Ectodermal cell (in vitro differentiated cells): ENCODE measurements around the gene OR1S2. TPM values are rescaled to one million over a fixed set of nuclear protein-coding genes. Genes with fewer than 3 reads are reported as not detected.
"Not testable (repeated sequence)": the region's sequence is repeated elsewhere in the genome, so short reads cannot be mapped to it uniquely, and the experiment has no call there.

Experiments used
- H3K27ac ChIP-seq: 2 replicates; pipeline ENCODE4 v1.7.0; 2013; ENCODE audit warnings: mild to moderate bottlenecking, low read depth, low read length; ENCODE audit not compliant: insufficient read depth, poor library complexity, severe bottlenecking
- H3K27me3 ChIP-seq: 2 replicates; pipeline ENCODE4 v1.7.0; 2013; ENCODE audit warnings: mild to moderate bottlenecking, low read length; ENCODE audit not compliant: insufficient read depth, control insufficient read depth, poor library complexity, severe bottlenecking
- H3K36me3 ChIP-seq: one replicate; pipeline ENCODE4 v1.7.0; 2013; ENCODE audit warnings: low read length; ENCODE audit not compliant: control insufficient read depth, insufficient read depth
- H3K4me1 ChIP-seq: one replicate; pipeline ENCODE4 v1.7.0; 2013; ENCODE audit warnings: low read length; ENCODE audit not compliant: control insufficient read depth, insufficient read depth
- H3K4me3 ChIP-seq: 2 replicates; pipeline ENCODE4 v1.7.0; 2013; ENCODE audit warnings: low read depth, low read length, control low read depth; ENCODE audit not compliant: insufficient read depth
- H3K9me3 ChIP-seq: 2 replicates; pipeline ENCODE4 v1.7.0; 2013; ENCODE audit warnings: mild to moderate bottlenecking, low read length, moderate library complexity; ENCODE audit not compliant: control insufficient read depth
- WGBS, 2 experiments: methylation state at CpG; one replicate each; pipeline ENCODE4 v1.1.7; 2013; ENCODE audit warnings: missing lambda C conversion rate in 2 of 2; 5-methylcytosine and 5-hydroxymethylcytosine counted together
- polyA plus RNA-seq, 4 experiments: library from polyadenylated mRNA; stranded (reverse); fragments of 50-300 nt; gene quantifications; one replicate each; pipeline ENCODE4 v1.2.3, GENCODE V29; 2013

Gene OR1S2, protein sequence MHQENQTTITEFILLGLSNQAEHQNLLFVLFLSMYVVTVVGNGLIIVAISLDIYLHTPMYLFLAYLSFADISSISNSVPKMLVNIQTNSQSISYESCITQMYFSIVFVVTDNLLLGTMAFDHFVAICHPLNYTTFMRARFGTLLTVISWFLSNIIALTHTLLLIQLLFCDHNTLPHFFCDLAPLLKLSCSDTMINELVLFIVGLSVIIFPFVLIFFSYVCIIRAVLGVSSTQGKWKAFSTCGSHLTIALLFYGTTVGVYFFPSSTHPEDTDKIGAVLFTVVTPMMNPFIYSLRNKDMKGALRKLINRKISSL
- polyA plus RNA-seq (2013, experiment 1 of 4): not detected
- not detected for polyA plus RNA-seq (2013, experiment 2 of 4)
- not detected for polyA plus RNA-seq (2013, experiment 3 of 4)
- not detected for polyA plus RNA-seq (2013, experiment 4 of 4)

GRCh38 chr11:58204042-58204441, at the start of gene OR1S2:
TSS of gene OR1S2 (minus strand) at chr11:58204142. CDS start at chr11:58204142, 0 bp downstream.
- Histone ChIP-seq H3K4me1 (no peaks in the 10 kb centered on the region), H3K4me3 (no peak within 1 kb of the TSS), H3K36me3 (no peaks in the 10 kb centered on the region), H3K27ac (no peak within 1 kb of the TSS), H3K27me3 (no peaks in the 10 kb centered on the region), H3K9me3 (no peaks in the 10 kb centered on the region)

DNA sequence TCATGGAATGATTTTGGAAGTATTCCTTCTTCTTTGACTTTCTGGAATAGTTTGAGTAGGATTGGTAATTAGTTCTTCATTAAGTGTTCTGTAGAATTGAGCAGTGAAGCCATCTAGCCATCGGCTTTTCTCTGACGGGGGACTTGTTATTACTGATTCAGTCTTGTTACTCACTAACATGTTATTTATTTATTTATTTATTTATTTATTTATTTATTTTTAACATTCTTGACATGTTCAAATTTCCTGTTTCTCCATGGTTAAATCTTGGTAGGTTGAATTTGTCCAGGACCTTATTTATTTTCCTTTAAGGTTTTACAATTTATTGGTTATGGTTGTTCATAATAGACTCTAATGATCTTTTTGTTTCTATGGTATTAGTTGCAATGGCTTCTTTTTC, 40.0 kb upstream of the OR1S2 start:
- H3K36me3 ChIP-seq: no peaks in the 10 kb centered on the region
- H3K4me1 ChIP-seq: no peaks in the 10 kb centered on the region
- no peaks in the 10 kb centered on the region for H3K9me3 ChIP-seq
- 100% methylated on average over 2 of the region's 2 CpGs; no CpG with 5 or more reads in 1 of the 2 experiments for WGBS, 2 experiments
- H3K27ac ChIP-seq: no peak overlapping the region
- H3K27me3 ChIP-seq: no peaks in the 10 kb centered on the region
- no peak overlapping the region for H3K4me3 ChIP-seq

- H3K4me1 ChIP-seq: no peaks in the 10 kb centered on the region
- 94 to 96% methylated on average over 32 of the region's 32 CpGs for WGBS, 2 experiments
- H3K27ac ChIP-seq: no peak overlapping the region
- H3K36me3 ChIP-seq: no peaks in the 10 kb centered on the region
- no peaks in the 10 kb centered on the region for H3K27me3 ChIP-seq
- H3K4me3 ChIP-seq: no peak overlapping the region
- no peaks in the 10 kb centered on the region for H3K9me3 ChIP-seq
Measured at GRCh38 chr11:58227956-58228615, 24.1 kb upstream of the OR1S2 start.

DNA sequence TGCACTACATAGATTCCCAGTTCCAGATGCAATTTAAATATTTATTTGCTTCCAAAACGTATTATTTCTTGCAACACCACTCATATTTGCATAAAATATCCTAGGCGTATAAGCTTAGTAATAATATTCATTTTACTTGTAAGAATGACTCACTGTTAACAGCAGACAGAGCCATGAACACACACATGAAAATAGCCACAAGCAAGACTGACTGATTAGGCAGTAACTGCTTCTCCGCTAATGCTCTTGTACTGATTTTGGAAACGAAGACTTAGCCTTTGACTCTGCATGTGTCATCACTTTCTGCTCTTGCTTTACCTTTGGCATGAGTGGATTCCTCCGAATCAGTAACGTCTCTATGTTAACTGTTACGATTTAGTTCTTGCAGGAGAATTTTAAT, 18.8 kb upstream of the OR1S2 start:
- H3K27me3 ChIP-seq: no peaks in the 10 kb centered on the region
- no peak overlapping the region for H3K27ac ChIP-seq
- H3K4me3 ChIP-seq: no peak overlapping the region
- no peaks in the 10 kb centered on the region for H3K4me1 ChIP-seq
- H3K36me3 ChIP-seq: no peaks in the 10 kb centered on the region
- H3K9me3 ChIP-seq: no peaks in the 10 kb centered on the region
- WGBS, 2 experiments: 84 to 90% methylated on average over 5 to 7 of the region's 7 CpGs

DNA sequence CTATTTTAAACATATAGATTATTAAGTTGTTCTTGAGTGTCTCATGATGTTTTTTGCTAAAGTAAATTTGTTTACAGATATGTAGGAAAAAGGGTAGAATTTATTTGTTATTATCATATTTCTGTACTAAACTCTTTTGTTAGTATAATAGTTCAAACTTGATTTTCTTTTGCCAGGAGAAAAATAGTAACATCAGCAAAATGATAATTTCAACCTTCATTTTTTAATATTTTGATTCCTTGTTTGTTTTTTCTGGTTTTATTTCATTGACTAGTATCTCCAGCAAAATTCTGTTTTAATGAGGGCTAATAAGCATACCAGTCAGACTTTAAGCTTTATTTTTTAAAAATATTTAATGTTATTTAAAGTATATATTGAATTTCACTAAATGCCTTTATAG, 12.5 kb upstream of the OR1S2 start:
- no peaks in the 10 kb centered on the region for H3K27me3 ChIP-seq
- H3K4me3 ChIP-seq: no peak overlapping the region
- no peaks in the 10 kb centered on the region for H3K9me3 ChIP-seq
- no peaks in the 10 kb centered on the region for H3K4me1 ChIP-seq
- no peaks in the 10 kb centered on the region for H3K36me3 ChIP-seq
- no peak overlapping the region for H3K27ac ChIP-seq

- WGBS, 2 experiments: 80 to 93% methylated on average over 2 of the region's 2 CpGs
- not testable (repeated sequence) for H3K27me3 ChIP-seq, H3K4me1 ChIP-seq, H3K4me3 ChIP-seq, H3K9me3 ChIP-seq, H3K27ac ChIP-seq, H3K36me3 ChIP-seq
Measured at GRCh38 chr11:58212420-58212819, 8.5 kb upstream of the OR1S2 start, which contains the start of gene OR1S1. TSS of gene OR1S1 (plus strand) at chr11:58212720.

GRCh38 chr11:58199271-58199670, 4.7 kb downstream of the OR1S2 start:
- peaks cover 3% of the 10 kb centered on the region for H3K9me3 ChIP-seq
- H3K4me3 ChIP-seq: no peak overlapping the region
- no peaks in the 10 kb centered on the region for H3K4me1 ChIP-seq
- no peak overlapping the region for H3K27ac ChIP-seq
- H3K36me3 ChIP-seq: no peaks in the 10 kb centered on the region
- 86% methylated on average over 1 of the region's 1 CpG; no CpG with 5 or more reads in 1 of the 2 experiments for WGBS, 2 experiments
- no peaks in the 10 kb centered on the region for H3K27me3 ChIP-seq

GRCh38 chr11:58195939-58196338, 8.0 kb downstream of the OR1S2 start:
- Histone ChIP-seq H3K9me3 (peaks cover 3% of the 10 kb centered on the region), H3K36me3 (no peaks in the 10 kb centered on the region), H3K4me3 (no peak overlapping the region), H3K27ac (no peak overlapping the region), H3K4me1 (no peaks in the 10 kb centered on the region), H3K27me3 (no peaks in the 10 kb centered on the region)
- WGBS, 2 experiments: 65 to 100% methylated on average over 1 to 2 of the region's 2 CpGs

- peaks cover 3% of the 10 kb centered on the region for H3K9me3 ChIP-seq
- no peaks in the 10 kb centered on the region for H3K27me3 ChIP-seq
- H3K36me3 ChIP-seq: no peaks in the 10 kb centered on the region
- H3K27ac ChIP-seq: no peak overlapping the region
- no peak overlapping the region for H3K4me3 ChIP-seq
- H3K4me1 ChIP-seq: no peaks in the 10 kb centered on the region
Measured at GRCh38 chr11:58193391-58193790, 10.6 kb downstream of the OR1S2 start.

GRCh38 chr11:58192229-58192628, 11.7 kb downstream of the OR1S2 start:
- H3K4me1 ChIP-seq: no peaks in the 10 kb centered on the region
- 85 to 94% methylated on average over 3 of the region's 3 CpGs for WGBS, 2 experiments
- H3K27me3 ChIP-seq: no peaks in the 10 kb centered on the region
- no peaks in the 10 kb centered on the region for H3K9me3 ChIP-seq
- H3K36me3 ChIP-seq: no peaks in the 10 kb centered on the region
- H3K4me3 ChIP-seq: no peak overlapping the region
- H3K27ac ChIP-seq: no peak overlapping the region
